WTC11 (cell line): ENCODE measurements around the gene ADCK2.

Experiments
- ATF3 ChIP-seq: sonication (generic); formaldehyde crosslinking; conservative IDR thresholded peaks from 2 replicates; pipeline ENCODE4 v1.8.1; 2022; ENCODE audit warnings: mild to moderate bottlenecking, missing genetic modification reagents
- ATF6 ChIP-seq: sonication (generic); formaldehyde crosslinking; IDR thresholded peaks from 2 replicates; pipeline ENCODE4 v1.8.1; 2023; ENCODE audit warnings: mild to moderate bottlenecking, missing genetic modification reagents
- CTCF ChIP-seq: fragments of 200-600 bp; IDR thresholded peaks from 2 replicates; pipeline ENCODE4 v1.8.0; 2022; ENCODE audit warnings: antibody characterized with exemption

GRCh38 chr7:140674356-140674800 lies 1.6 kb downstream of the ADCK2 start:
- TF ChIP-seq CTCF (no peak), ATF3 (no peak), ATF6 (CRISPR knock-in tag) (no peak)
